ENCODE data around the gene WDR36.

DNA sequence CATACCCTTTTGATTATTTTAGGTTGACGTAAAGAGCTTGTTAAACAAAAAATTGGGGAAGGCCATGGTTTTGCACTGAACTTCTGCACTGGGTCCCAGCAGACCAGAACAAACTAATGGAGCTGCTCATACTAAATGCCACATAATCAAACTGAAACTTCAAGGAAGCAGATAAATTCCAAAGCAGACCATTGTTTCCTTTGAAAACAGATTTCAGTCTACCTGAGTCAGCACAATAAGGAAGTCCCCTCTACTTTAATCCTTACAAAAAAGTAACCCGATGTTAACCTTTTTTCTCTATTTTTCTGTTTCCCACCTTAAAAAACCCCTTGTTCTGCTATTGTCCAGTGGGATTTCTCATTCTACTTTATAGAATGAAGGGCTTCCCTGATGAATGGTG lies 39.2 kb downstream of the WDR36 start:
- TF ChIP-seq EZH2 (IDR thresholded peaks at IDR 0.05; ENCODE audit: insufficient read depth, poor library complexity, severe bottlenecking), result no peak
- no peak for TF ChIP-seq EZH2phosphoT487 (IDR thresholded peaks at IDR 0.05; ENCODE audit: insufficient read depth, low read depth)
